ENCODE results near the gene JAM3.
A peak's percentile ranks its signal among the peaks of the same experiment; 100 is the strongest.

DNA sequence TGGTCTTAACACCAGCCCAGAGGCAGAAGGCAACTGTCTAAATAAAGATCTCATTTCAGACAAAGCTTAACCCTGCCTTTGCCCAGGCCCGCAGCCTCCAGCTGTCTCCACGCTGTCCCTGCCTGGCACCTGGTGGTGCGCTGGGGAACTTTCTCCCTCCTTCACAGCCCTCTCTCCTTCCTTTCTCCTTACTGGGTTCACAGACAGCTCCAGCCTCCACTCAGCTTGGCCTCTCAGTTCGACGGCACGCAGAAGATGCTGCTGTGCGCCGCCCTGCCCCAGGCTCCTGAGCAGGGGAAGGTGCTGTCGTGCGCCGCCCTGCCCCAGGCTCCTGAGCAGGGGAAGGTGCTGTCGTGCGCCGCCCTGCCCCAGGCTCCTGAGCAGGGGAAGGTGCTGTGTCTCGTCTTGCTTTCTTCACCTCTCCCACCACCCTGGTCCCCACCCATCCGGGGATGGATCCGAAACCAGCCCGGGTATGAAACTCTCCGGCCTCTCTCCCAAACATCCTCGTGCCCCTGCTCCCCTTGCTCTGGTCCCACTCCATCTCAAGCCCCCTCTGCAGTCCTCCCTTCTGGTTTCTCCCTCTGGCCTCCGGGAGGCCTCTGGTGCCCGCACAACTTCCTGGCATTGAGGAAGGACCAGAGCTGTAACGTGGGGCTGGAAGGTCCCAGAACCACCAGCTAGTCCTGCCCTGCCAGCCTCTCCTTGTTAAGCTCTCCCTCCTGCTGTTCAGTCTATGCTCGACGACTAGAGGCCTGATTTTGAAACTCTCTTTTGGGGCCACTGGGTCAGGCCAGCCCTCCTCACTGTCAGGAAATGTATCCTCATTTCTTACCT is 22.9 kb upstream of the JAM3 start:
- TF ChIP-seq POLR2A (IDR thresholded peaks at IDR 0.05): no peak
- TF ChIP-seq, protein P1, sequence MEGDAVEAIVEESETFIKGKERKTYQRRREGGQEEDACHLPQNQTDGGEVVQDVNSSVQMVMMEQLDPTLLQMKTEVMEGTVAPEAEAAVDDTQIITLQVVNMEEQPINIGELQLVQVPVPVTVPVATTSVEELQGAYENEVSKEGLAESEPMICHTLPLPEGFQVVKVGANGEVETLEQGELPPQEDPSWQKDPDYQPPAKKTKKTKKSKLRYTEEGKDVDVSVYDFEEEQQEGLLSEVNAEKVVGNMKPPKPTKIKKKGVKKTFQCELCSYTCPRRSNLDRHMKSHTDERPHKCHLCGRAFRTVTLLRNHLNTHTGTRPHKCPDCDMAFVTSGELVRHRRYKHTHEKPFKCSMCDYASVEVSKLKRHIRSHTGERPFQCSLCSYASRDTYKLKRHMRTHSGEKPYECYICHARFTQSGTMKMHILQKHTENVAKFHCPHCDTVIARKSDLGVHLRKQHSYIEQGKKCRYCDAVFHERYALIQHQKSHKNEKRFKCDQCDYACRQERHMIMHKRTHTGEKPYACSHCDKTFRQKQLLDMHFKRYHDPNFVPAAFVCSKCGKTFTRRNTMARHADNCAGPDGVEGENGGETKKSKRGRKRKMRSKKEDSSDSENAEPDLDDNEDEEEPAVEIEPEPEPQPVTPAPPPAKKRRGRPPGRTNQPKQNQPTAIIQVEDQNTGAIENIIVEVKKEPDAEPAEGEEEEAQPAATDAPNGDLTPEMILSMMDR (IDR thresholded peaks at IDR 0.05): peak in 5 of 7 experiments; percentile 6 to 29 (median 28)
